ENCODE data around the gene PMEPA1.

Gene PMEPA1

DNA sequence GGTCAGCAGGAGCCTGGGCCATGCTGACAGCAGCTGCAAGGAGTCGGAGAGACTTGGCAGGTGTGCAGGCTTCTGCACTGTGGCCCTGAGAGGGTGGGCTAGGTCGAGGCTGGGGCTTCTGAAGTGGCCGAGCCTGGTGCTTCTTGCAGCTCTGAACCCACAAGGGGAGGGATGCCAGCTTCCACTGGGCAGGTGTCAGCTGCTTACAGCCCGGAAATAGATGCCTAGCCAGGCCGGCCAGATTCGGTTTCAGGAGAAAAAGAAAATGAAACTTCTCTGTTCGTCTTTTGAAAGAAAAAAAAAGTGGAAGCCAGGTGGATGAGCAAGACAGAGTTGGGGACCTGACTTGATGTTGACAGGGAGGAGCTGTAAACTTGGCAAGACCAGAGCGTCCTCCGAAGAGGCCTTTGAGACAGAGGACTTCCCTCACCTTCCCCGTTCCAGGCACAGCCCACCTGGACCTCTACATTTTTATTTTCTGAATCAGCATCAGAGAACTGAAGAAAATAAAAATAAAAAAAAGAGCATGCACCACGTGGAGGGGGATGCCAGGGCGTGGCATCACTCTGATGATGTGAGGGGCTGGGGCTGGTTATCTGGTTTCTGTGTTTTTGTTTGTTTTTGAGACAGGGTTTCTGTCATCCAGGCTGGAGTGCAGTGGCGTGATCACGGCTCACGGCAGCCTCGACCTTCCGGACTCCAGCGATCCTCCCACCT lies 89.4 kb downstream of the PMEPA1 start, which contains the start of gene ZBP1:
ZBP1 (minus strand) TSS at position 153 of the 717 bp plus-strand sequence; CDS start at position 22, 131 bp downstream.
- TF ChIP-seq CTCF (IDR thresholded peaks at IDR 0.05; ENCODE audit: low read depth, low read length) = no peak
- DNase-seq (ENCODE audit: extremely low read depth, low read depth) = no peak

DNA sequence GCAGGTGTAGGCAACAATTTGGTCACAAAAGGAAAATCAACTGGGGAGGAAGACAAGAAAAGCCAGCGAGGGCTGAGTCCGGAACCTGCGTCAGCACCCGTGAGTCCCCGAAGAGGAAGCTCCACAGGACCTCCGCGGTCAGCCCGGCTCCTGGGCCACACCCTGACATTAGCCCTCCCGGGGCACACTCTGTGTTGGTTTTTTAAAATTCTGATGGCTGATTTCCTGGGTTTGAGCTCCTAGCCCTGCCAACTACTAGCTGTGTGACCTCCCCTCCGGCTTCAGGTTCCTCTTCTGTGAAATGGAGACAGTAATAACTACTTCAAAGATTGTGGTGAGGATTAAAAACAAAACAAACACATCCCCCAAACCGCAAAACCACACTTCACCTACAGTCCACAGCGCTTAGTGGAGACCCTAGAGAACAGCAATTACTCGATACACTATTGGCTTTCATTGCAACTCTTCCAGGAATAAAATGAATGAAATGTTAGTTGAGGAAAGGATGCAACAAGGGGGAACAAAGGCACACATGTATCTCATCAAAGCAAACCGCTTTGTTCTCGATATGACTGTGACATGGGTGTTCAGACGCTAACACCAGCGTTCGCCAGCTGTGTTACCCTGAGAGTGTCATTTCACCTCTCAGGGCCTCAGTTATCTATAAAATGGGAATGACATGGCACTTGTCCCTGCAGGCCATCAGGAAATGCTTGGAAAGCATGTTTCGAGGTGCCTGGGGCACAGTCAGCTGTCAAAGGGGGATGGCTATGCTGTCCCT lies 90.6 kb downstream of the PMEPA1 start:
- DNase-seq (ENCODE audit: extremely low read depth, low read depth) = no peak
- TF ChIP-seq CTCF (IDR thresholded peaks at IDR 0.05; ENCODE audit: low read depth, low read length) = no peak

- DNase-seq (ENCODE audit: extremely low read depth, low read depth) = no peak
- TF ChIP-seq CTCF (IDR thresholded peaks at IDR 0.05; ENCODE audit: low read depth, low read length) = no peak
Measured at GRCh38 chr20:57618764-57619050, 91.1 kb downstream of the PMEPA1 start.

- no peak for TF ChIP-seq CTCF (IDR thresholded peaks at IDR 0.05; ENCODE audit: low read depth, low read length)
Measured at GRCh38 chr20:57618091-57618763, 91.6 kb downstream of the PMEPA1 start.

DNA sequence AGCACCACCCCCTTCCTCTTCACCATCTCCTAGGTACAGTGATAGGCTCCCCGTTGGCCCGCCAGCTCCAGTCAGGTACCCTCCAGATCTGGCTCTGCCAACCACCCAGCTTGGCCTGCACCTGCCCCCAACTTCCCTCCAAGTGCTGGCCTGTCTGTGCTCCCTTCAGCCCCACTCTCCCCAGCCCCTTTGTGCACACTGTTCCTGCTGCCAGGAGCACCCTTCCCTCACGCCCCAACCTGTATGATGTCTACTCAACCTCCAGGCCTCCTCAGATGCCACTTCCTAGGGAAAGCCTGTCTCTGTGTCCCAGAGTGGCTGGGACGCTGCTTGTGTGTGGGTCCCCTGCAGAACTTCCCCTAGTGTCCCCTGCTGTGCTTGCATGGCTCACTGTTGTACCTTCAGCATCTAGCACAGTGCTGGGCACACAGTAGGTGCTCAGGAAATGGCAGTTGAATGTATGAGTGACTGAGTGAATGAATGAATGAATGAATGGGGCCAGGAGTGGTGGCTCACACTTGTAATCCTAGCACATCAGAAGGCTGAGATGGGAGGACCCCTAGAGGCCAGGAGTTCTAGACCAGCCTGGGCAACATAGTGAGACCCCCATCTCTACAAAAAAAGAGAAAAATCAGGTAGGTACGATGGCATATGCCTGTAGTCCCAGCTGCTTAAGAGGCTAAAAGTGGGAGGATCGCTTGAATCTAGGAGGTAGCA lies 92.6 kb downstream of the PMEPA1 start:
- TF ChIP-seq CTCF (IDR thresholded peaks at IDR 0.05; ENCODE audit: low read depth, low read length) = no peak
- no peak for DNase-seq (ENCODE audit: extremely low read depth, low read depth)

More at GRCh38 chr20:57618091-57618763, 91.6 kb downstream of the PMEPA1 start:
- DNase-seq (ENCODE audit: extremely low read depth, low read depth) = no peak

DNA sequence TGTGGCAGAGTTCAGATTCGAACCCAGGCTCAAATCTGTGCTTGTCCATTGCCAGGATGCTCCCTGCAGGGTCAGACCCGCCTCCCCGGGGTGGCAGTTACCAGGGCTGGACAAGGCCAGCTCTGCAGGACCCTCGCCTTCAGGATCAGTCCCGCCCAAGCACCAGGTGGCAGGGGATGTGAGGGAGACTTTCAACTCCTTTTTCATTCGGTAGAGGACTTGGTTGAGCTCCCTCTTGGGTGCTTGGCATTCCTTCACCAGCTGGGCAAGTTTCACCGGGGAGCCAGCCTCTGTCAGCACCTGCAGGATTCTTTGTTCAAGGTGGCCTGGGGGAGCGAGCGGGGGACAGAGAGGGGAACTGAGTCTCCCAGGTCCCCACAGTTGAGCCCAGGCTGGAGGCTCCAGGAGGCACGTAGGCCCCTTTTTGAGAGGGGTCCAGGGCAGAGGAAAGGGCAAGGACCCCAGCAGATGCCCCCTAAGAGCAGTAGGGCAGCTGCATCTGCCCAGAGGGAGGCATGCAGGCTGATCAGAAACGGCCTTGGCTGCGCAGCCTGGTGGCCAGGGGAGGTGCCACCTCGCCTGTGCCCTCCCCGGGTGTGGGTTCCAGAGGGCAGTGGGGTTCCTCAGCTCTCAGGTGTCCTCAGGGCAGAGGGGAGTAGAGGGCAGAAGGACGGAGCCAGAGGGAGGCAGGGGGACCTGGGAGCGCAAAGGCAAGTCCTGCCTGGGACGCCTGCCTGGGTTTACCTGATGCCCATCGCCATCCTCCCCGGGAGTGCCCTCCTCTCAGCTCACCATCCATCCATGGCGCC lies 93.5 kb downstream of the PMEPA1 start:
- no peak for TF ChIP-seq CTCF (IDR thresholded peaks at IDR 0.05; ENCODE audit: low read depth, low read length)
- no peak for DNase-seq (ENCODE audit: extremely low read depth, low read depth)

Data from AG09319 (cell line).